NCI-H1048 (cell line): ENCODE data around the gene FEZ2.
A peak's percentile ranks its signal among the peaks of the same experiment; 100 is the strongest.
"Not testable (repeated sequence)": the region's sequence is repeated elsewhere in the genome, so short reads cannot be mapped to it uniquely, and the experiment has no call there.

Experiments
- DNase-seq: peaks from one replicate; lab custom pipeline; 2025; lab: John Stamatoyannopoulos, UW

The FEZ2 gene, protein sequence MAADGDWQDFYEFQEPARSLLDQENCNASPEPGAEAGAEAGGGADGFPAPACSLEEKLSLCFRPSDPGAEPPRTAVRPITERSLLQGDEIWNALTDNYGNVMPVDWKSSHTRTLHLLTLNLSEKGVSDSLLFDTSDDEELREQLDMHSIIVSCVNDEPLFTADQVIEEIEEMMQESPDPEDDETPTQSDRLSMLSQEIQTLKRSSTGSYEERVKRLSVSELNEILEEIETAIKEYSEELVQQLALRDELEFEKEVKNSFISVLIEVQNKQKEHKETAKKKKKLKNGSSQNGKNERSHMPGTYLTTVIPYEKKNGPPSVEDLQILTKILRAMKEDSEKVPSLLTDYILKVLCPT

DNA sequence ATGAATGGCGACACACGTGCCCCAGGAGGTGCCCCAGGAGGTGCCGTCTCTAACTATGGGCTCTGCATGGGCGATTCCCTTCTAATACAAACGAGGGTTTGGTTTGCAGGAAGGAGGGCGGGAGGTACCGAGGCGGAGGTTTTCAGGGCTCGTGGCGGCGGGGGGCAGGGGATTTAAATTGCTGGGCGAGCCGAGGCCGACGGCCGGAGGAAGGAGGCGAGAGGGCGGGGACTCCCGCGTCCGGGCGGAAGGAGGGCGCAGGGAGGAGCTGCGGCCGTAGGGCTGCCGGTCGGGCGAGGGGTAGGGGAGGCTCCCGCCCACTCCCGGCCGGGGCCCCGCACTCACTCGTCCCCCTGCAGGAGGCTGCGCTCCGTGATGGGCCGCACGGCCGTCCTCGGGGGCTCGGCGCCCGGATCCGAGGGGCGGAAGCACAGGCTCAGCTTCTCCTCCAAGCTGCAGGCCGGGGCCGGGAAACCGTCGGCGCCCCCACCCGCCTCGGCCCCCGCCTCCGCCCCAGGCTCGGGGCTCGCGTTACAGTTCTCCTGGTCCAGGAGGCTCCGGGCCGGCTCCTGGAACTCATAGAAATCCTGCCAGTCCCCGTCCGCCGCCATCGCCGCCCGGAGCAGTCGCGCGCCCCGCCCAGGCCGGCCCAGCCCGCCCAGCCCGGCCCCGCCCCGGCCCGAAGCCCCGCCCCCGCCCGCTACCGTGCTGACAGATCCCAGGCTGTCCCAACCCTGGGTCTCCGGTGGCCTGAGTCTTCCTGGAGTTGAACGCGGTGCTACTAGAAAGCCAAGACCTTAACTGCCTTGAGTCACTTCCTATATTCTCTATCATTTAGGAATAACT is at the start of gene FEZ2:
FEZ2 (minus strand) TSS at position 637 of the 846 bp plus-strand sequence; CDS start at position 611, 26 bp downstream.
- DNase-seq, result peak; percentile 55

DNA sequence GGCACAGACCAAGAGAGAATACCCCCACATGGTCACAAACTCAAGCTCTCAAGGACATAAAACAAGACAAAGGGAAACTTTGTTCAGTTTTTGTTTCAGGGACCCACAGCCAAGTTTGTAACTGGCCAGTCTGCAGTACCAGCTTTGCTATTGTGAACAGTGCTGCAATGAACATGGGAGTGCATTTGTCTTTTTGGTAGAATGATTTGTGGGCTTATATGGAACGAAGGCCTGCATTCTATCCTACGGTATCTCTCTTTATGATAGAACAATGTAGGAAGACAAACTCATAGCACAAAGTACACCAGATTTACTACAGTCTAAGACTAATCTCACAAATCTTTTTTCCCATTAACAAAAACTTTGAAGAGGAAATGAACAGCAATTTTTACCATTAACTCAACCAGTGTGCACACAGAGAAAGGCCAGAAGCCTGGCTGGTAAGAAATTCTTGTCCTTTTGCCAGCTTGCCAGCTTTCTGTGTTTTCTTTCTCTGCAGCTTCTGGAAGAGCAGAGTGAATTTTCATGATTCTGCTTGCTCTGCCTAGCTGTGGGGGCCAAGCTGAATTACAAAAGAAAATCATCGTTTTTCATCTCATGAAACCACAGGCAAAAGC is 37.1 kb upstream of the FEZ2 start:
- DNase-seq, result no peak

DNA sequence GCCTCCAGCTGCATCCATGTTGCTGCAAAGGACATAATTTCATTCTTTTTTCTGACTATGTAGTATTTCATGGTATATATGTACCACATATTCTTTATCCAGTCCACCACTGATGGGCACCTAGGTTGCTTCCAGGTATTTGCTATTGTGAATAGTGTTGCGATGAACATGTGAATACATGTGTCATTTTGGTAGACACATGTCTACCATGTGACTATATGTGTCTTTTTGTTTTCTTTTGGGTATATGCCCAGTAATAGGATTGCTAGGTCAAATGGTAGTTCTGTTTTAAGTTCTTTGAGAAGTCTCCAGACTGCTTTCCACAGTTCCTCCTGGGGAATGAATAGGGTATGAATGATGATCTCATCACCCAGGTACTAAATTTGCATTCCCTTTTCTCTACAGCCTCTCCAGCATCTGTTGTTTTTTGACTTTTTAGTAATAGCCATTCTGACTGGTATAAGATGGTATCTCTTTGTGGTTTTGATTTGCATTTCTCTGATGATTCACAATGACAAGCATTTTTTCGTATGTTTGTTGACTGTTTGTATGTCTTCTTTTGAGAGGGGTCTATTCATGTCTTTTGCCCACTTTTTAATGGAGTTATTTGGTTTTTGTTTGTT is 35.6 kb upstream of the FEZ2 start:
- DNase-seq, result no peak

DNA sequence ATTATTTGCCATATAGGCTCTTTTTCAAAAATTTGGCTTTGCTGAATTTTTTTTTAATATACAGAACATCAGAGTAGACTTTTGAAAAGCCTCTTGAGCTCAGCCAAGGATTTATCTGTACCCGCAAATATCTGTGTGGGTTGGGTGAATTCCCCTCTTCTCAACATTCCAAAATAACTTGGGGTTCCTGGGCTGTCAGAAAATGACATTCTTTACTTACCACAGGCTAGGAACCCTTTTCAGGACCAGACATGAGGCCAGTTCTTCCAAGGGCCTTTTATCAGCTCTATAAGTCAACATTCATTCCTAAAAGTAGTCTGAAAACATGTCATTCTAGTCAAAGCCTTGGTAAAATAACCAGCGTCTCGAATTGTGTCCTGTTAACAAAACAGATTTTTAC is 28.8 kb upstream of the FEZ2 start:
- no peak for DNase-seq

DNA sequence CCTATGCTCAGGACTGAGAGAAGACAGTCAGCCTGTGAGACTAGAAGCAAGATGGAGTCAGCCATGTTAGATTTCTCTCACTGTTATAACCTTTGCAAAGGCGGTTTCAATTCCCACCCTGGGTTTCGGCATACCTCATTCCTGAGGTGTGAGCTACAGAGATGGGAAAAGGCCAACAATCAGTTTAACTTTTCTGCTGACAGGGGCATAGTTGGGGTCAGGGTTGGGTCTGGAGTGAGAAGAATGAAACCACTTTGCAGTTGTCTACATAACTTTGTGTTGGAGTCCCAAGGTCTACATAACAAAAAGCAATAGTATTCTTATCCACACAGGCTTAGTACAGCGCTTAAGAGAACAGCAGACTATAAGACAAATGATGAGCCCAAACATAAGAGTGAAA is 28.1 kb upstream of the FEZ2 start:
- no peak for DNase-seq

DNA sequence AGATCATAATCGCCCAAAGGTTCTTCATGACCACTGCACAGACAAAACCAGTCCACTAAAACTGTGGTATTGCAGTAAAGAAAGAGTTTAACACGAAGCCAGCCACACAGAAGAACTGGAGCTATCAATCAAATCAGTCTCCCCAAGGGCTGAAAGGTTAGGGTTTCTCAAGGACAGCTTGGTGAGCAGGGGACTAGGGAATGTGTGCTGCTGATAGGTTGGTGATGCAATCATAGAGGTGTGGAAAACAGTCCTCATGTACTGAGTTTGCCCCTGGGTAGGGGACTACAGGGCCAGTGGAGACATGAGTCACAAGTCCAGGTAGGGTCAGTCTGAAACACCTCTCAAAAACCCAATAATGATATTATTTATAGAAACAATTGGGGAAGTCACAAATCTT is 27.3 kb upstream of the FEZ2 start:
- no peak for DNase-seq

DNA sequence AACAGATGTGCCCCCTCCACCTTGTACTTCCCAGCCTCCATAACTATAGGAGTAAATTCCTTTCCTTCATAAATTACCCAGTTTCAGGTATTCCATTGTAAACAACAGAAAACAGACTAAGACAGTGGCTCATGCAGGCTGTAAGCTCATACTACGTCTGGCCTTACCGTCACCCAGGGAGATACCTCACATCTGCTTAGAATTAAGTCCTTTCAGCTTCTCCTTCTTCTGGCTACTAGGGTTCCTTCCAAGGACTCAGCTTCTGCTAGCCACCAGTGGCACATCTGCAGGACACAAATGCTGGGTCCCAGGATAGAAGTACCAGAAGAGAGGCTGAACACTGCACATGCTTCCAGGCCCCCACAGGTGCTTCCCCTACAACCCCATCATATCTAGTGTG is 22.4 kb upstream of the FEZ2 start:
- no peak for DNase-seq

DNA sequence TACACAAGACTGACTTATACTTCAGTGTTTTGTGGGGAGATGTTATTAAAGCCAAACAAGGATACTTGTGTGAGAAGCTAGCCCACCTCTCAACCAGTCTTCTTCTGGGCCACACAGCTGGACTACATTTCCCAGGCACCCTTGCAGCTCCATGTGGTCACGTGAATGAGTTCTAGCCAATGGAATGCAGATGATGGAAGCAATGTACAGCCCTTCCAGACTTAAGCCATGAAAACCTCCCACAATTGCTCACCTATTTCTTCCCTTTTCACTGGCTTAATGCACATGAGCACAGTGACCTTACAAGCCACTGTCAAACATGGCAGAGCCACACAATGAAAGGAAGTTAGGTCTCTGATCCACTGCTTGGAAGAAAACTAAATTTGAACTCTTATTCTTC is 20.4 kb upstream of the FEZ2 start:
- DNase-seq, result no peak

DNA sequence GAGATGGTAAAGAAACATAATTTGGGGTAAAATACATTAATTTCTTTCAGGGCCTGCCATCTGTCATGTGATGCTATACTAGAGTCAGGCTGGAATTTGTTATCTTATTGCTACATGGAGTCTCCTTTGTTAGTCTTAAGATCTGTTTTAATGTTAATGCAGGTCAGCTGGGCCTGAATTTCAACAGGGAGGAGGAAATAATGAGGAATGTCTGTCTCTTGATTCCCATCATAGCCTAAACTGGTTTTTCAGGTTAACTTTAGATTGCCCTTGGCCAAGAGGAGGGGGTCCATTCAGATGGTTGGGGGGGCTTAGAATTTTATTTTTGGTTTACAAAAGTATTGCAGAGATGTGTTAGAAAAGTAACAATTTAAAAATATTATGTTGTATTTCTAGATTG is 19.0 kb upstream of the FEZ2 start:
- DNase-seq, result no peak

DNA sequence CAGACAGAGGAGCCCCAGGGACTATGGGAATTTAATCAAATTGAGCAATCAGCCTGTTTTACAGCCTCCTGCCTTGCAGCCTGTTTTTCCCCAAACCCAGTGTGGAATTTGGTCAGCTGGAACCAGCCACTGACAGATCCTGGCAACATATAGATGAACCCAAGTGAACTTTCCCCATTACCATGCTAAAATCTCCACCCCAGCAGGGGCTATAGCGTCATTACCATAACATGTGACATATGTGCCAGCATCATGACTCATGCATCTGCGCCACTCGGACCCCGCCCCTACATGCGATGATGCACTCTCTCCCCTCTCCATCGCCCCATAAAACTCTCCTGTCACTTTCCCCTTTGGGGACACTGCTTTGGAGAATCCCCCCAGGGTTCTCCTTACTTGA is 17.3 kb upstream of the FEZ2 start:
- no peak for DNase-seq

DNA sequence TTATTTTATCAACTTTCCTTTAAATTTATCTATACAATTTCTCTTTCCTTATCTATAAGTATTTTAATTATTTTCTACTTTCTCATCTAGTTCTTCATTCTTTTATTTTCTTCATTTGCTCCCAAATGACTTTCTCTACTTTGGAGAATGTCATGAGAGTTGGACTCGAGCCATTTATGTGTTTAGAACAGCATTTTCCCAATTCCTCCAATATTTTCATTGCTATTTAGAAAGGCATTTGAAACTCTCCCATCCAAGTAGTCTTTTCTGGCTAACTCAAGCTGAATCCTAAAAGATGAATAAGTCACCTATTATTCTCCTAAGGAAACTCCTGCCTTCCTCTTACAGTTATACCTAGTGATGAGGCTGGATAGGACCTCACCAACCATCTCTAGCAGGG is 15.8 kb upstream of the FEZ2 start:
- DNase-seq, result no peak

DNA sequence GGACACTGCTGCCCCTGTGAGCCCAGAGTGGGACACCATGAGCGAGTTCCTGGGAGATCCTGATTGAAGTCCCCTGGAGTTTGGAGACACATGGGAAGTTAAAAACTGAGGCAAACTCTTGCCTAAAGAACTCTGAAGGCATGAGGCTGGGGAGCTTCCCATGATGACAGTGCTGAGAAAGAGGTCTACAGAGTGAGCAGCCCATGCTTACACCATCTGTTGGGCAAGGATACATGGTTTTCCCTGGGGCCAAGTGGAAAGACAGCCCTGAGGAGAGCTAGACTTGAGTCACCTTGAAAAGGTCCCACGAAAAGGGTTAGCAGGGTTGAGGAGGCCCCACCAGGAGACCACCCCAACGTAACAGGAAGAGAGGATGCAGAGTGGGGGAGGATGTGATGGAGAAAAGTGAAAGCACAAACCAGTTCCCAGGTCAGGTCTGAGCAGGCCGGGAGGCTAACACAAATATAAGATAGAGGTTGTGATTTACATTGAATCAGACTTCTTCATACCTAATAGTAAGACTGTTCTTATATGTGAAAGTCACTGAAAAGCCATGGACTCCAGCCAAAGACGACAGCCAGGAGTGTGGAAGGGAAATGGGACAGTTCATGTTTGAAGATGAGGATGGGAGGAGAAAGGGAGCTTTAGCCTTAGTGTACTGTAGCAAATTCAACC is 13.5 kb upstream of the FEZ2 start:
- no peak for DNase-seq

DNA sequence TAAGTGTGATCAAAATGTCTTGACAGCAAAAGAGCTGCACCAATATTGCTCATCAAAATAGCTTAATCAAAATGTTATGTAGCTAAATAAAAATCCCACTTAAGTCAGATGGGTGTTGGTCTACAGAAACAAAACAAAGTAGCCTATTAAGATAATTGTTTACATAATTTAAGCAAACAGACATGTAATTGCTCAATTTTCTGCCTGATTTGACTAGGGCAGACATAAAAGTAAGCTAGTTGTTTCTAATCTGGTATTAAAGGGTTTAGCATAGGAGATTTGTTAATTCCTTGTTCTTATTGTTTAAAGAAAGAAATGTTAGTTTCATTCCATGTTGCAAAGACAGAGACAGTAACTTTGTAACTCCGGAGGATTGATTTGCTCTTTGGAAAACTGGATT is 11.5 kb upstream of the FEZ2 start:
- no peak for DNase-seq

DNA sequence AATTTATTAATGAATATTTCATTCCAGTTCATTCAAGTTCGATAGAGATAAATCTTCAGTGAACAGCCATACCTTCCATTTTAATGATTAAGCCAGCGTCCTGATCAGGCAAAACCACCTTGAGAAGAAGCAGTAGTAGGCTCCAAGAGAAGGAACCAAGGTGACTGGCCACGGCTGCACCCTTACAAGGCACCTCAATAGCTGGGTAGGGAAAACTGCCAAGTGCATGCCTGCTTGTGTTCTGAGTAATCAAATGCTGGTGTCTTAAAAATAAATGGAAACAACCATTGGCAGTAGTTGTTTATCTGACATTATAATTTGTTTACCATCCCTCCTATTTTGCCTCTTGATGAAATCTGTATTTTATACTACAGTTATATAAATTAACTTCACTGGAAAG is 10.0 kb upstream of the FEZ2 start:
- DNase-seq, result no peak

DNA sequence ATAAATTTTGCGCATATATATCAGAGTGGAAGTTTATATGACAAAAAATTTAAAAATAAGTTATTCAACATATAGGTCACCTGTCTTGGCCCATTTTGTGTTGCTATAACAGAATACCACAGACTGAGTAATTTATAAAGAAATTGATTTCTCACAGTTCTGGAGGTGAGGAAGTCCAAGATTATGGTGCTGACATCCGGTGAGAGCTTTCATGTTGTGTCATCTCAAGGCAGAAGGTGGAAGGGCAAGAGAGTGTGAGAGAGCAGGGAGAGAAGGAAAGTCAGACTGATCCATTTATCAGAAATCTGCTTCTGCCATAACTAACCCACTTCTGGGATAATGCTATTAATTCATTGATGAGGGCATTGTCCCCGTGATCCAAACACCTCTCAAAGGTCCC is 9.0 kb upstream of the FEZ2 start:
- no peak for DNase-seq

DNA sequence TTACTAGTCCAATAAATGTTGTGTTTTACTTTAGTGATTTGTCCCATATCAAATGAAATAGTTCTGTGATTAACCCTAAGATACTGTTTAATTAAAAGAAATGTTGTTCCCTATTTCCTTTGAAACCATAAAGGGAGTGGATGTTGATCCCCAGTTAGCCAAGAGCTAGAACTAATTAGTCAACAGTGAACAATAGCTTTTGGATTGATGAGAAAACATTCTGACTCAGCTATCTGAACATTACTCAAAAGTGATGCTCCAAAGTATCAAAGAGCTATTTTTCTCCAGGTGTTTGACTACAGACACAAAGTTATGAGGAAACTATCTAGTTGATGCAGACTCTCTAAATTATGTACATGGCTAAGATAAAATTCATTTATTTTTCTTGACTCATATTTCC is 7.3 kb upstream of the FEZ2 start:
- no peak for DNase-seq

DNA sequence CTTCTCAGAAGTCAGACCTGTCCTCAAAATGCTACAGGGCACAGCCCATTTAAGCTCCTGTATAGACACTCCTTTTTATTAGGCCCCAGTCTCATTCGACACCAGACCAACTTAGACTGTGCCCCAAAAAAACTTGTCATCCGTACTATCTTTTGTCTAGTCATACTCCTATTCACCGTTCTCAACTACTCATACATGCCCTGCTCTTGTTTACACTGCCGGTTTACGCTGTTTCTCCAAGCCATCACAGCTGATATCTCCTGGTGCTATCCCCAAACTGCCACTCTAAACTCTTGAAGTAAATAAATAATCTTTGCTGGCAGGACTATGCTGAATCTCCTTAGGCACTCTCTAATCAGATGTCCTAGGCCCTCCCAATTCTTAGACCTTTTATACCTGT is 5.7 kb upstream of the FEZ2 start:
- not testable (repeated sequence) for DNase-seq

DNA sequence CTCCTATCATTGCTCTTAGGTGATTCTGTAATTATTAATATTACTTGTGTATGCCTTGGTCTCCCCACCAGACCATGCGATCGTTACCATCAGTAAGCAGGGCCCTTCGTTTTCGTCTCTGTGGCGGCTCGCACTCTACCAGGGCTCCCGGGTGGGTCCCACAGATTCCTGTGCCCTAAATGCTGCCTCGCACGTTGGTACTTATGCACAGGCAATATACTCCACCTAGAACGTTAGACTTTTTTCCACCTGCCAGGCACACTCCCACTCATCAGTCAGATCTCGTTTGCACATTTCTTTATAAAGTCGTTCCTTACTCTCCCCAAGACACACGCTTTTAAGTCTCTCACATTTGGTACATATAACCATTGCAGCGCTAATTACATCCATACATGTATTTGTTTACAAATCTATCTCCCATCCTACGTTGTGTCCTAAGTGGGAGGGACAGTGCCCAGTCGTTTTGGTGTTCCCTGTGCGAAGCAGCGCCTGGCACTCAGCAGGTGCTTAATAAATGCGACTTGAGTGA is 901 bp downstream of the FEZ2 start:
- no peak for DNase-seq

DNA sequence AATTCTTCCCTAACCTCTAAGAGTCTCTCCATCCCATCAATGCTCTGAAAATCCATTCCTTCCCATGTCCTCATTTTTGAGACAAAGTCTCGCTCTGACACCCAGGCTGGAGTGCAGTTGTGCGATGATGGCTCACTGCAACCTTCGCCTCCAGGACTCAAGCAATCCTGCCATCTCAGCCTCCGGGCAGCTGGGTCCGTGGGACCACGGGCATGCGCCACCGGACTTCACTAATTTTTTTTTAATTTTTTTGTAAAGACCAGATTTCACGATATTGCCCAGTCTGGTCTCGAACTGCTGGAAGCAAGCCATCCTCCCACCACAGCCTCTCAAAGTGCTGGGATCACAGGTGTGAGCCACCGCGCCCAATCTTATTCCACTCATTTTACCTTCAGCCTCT is 1.6 kb downstream of the FEZ2 start:
- DNase-seq, result no peak

DNA sequence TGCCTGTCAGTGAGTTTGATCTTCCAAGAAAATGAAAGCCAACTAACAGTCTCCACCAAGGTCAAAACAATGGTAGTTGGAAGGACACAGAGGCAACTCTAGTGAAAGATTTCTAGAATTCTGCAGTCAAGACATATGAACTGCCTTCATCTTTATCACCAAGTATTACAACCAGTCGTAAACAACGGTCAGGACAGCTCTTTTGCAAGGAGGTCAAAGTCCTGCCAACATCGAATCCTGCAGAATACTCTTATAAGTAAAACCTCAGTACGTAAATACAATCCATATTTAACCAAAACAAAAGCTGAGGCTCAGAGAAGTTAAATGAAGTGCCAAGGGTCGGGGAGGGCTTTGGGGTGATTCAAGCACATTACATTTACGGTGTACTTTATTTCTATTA is 3.1 kb downstream of the FEZ2 start:
- no peak for DNase-seq

DNA sequence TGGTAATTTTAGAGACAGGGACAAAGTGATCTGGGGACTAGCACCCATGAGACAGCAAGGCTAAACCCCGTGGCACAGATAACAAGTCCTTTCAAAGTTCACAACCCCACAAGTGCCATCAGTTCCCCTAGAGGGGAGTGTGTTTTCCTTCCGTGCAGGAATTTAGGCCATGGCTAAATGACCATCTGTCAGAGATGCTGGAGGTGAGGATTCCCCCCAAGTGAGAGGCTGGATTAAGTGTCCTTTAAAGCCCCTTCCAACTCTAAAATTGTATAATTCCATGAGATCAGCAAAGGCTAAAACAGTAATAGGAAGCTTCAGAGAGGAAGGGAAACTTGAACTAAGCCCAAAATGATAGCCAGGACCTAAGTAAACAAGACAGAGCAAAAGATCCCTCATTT is 8.7 kb downstream of the FEZ2 start:
- no peak for DNase-seq

DNA sequence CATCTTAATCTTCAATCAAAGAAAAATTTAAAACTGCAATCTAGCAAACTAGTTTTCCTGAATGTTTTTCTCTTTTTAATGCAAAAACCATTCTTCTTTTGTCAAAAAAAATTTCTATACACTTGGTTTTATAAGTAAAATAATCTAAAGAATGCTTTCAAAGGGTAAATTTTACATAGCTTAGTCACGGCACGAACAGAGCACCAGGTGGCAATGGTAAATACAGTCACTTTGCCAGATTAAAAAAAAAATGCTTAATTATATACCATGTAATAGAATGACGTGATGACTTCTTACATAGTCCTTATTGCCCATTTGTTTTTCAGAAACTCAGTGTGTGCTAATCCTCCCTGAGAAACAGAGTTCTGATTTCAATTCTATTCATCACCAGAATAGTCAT is 10.4 kb downstream of the FEZ2 start:
- no peak for DNase-seq
